GM10266 (cell line): Measurements from ENCODE around the gene PRKCI.
"Not testable (repeated sequence)": the region's sequence is repeated elsewhere in the genome, so short reads cannot be mapped to it uniquely, and the experiment has no call there.

Experiments used
- DNase-seq: peaks from one replicate; pipeline ENCODE4 v3.0.0; 2012; ENCODE audit errors: extremely low spot score
- TF ChIP-seq, protein P1 (sequence below): IDR thresholded peaks from 2 replicates; pipeline ENCODE4 v1.5.1; 2012; ENCODE audit warnings: mild to moderate bottlenecking, low read depth; ENCODE audit not compliant: control insufficient read depth, insufficient read depth; ENCODE audit errors: missing control alignments

The PRKCI gene

DNA sequence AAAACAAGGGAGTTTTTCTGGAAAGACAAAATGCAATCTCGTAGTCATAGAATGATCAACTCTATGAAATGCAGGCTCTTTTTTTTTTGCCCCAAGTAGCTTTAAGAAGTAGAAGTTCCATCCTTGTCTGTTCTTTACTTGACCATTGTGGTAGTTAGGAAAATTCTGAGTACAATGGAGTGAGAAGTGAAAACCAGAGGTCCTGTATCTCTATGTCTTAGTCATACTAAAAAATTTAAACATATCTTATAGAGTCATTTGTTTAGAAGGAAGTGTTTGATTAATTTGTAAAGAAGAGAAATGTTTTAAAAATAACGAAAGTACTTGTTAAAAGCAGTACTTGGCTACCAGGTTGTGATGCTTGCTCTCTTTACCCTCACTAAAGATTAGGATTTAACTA, 52.4 kb downstream of the PRKCI start:
- TF ChIP-seq, protein P1, sequence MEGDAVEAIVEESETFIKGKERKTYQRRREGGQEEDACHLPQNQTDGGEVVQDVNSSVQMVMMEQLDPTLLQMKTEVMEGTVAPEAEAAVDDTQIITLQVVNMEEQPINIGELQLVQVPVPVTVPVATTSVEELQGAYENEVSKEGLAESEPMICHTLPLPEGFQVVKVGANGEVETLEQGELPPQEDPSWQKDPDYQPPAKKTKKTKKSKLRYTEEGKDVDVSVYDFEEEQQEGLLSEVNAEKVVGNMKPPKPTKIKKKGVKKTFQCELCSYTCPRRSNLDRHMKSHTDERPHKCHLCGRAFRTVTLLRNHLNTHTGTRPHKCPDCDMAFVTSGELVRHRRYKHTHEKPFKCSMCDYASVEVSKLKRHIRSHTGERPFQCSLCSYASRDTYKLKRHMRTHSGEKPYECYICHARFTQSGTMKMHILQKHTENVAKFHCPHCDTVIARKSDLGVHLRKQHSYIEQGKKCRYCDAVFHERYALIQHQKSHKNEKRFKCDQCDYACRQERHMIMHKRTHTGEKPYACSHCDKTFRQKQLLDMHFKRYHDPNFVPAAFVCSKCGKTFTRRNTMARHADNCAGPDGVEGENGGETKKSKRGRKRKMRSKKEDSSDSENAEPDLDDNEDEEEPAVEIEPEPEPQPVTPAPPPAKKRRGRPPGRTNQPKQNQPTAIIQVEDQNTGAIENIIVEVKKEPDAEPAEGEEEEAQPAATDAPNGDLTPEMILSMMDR: no peak
- no peak for DNase-seq

GRCh38 chr3:170275832-170276231, 53.6 kb downstream of the PRKCI start:
- DNase-seq: no peak
- TF ChIP-seq, protein P1: no peak

DNA sequence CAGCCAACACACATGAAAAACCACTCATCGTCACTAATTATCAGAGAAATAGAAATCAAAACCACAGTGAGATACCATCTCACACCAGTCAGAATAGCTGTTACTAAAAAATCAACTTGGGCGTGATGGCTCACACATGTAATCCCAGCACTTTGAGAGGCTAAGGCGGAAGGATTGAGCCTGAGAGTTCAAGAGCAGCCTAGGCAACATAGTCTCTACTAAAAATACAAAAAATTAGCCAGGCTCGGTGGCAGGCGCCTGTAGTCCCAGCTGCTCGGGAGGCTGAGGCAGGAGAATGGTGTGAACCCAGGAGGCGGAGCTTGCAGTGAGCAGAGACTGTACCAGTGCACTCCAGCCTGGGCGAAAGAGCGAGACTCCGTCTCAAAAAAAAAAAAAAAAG, 55.1 kb downstream of the PRKCI start:
- not testable (repeated sequence) for DNase-seq

- DNase-seq: no peak
- TF ChIP-seq, protein P1: no peak
These were observed 55.8 kb downstream of the PRKCI start for GRCh38 chr3:170277833-170278580.

GRCh38 chr3:170278627-170279026, 56.4 kb downstream of the PRKCI start:
- TF ChIP-seq, protein P1: no peak
- no peak for DNase-seq

- TF ChIP-seq, protein P1: no peak
- no peak for DNase-seq
These were observed 68.0 kb downstream of the PRKCI start for GRCh38 chr3:170290194-170290593.

DNA sequence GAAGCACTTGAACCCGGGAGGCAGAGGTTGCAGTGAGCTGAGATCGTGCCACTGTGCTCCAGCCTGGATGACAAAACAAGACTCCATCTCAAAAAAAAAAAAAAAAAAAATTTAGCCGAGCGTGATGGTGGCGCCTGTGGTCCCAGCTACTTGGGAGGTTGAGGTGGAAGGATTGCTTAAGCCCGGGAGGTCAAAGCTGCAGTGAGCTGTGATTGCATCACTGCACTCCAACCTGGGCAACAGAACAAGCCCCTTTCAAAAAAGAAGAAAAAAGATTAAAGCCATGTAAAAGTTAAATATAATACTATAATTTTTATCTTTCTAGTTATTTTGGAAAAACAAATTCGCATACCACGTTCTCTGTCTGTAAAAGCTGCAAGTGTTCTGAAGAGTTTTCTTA, 73.4 kb downstream of the PRKCI start:
- no peak for DNase-seq
- TF ChIP-seq, protein P1: no peak

- peak; percentile 35 for DNase-seq
- TF ChIP-seq, protein P1: no peak
These were observed 74.5 kb downstream of the PRKCI start for GRCh38 chr3:170296703-170297102.
